Activated naive CD4-positive, alpha-beta T cell treated with anti-CD3 and anti-CD28 coated beads, Interleukin-2, amount 50 U/mL, for 24 hours (primary cell): ENCODE results near the gene APEX1.
"Not testable (repeated sequence)": the region's sequence is repeated elsewhere in the genome, so short reads cannot be mapped to it uniquely, and the experiment has no call there.

ENCODE experiments used
- H3K27ac Mint-ChIP-seq: one replicate; pipeline ENCODE4 v1.8.0; 2021; ENCODE audit warnings: mild to moderate bottlenecking, mixed read lengths
- H3K27me3 Mint-ChIP-seq: one replicate; pipeline ENCODE4 v1.8.0; 2021; ENCODE audit warnings: mixed read lengths
- H3K36me3 Mint-ChIP-seq: one replicate; pipeline ENCODE4 v1.8.0; 2021; ENCODE audit warnings: mixed read lengths
- H3K4me1 Mint-ChIP-seq: one replicate; pipeline ENCODE4 v1.8.0; 2021; ENCODE audit warnings: mixed read lengths
- H3K4me3 Mint-ChIP-seq: one replicate; pipeline ENCODE4 v1.8.0; 2021; ENCODE audit warnings: mild to moderate bottlenecking, mixed read lengths
- H3K9me3 Mint-ChIP-seq: one replicate; pipeline ENCODE4 v1.8.0; 2021; ENCODE audit warnings: mixed read lengths

APEX1 gene

GRCh38 chr14:20428010-20428365 lies 27.0 kb upstream of the APEX1 start:
- peak overlapping the region; percentile 92 for H3K27ac Mint-ChIP-seq

GRCh38 chr14:20428802-20429201 lies 26.2 kb upstream of the APEX1 start:
- H3K4me3 Mint-ChIP-seq, result peak overlapping the region; percentile 36

More at GRCh38 chr14:20428010-20428365, 27.0 kb upstream of the APEX1 start:
- H3K4me3 Mint-ChIP-seq, result peak overlapping the region; percentile 41
- no peaks in the 10 kb centered on the region for H3K36me3 Mint-ChIP-seq
- H3K4me1 Mint-ChIP-seq, result peaks cover 31% of the 10 kb centered on the region
- no peaks in the 10 kb centered on the region for H3K27me3 Mint-ChIP-seq
- H3K9me3 Mint-ChIP-seq, result no peaks in the 10 kb centered on the region

GRCh38 chr14:20429801-20430669 lies 25.0 kb upstream of the APEX1 start:
- H3K4me1 Mint-ChIP-seq, result peaks cover 31% of the 10 kb centered on the region

More at GRCh38 chr14:20428802-20429201, 26.2 kb upstream of the APEX1 start:
- Mint-ChIP-seq H3K27ac (no peak overlapping the region), H3K27me3 (no peaks in the 10 kb centered on the region), H3K36me3 (no peaks in the 10 kb centered on the region), H3K9me3 (no peaks in the 10 kb centered on the region), H3K4me1 (peaks cover 31% of the 10 kb centered on the region)

GRCh38 chr14:20434701-20435581 lies 20.1 kb upstream of the APEX1 start:
- Mint-ChIP-seq H3K27me3 (no peaks in the 10 kb centered on the region), H3K27ac (no peak overlapping the region), H3K9me3 (no peaks in the 10 kb centered on the region), H3K4me1 (peaks cover under 1% of the 10 kb centered on the region), H3K4me3 (no peak overlapping the region), H3K36me3 (no peaks in the 10 kb centered on the region)

More at GRCh38 chr14:20429801-20430669, 25.0 kb upstream of the APEX1 start:
- no peak overlapping the region for H3K4me3 Mint-ChIP-seq
- H3K27me3 Mint-ChIP-seq, result no peaks in the 10 kb centered on the region
- no peak overlapping the region for H3K27ac Mint-ChIP-seq
- no peaks in the 10 kb centered on the region for H3K36me3 Mint-ChIP-seq
- no peaks in the 10 kb centered on the region for H3K9me3 Mint-ChIP-seq

- H3K9me3 Mint-ChIP-seq, result no peaks in the 10 kb centered on the region
- peaks cover 9% of the 10 kb centered on the region for H3K4me1 Mint-ChIP-seq
- no peak within 1 kb of the TSS for H3K27ac Mint-ChIP-seq
- H3K36me3 Mint-ChIP-seq, result no peaks in the 10 kb centered on the region
- no peaks in the 10 kb centered on the region for H3K27me3 Mint-ChIP-seq
- H3K4me3 Mint-ChIP-seq, result no peak within 1 kb of the TSS
These were observed 19.3 kb upstream of the APEX1 start, which contains the start of gene KLHL33 for GRCh38 chr14:20435582-20436362. Gene KLHL33 (minus strand): TSS chr14:20436166. CDS start chr14:20435811, 355 bp downstream.

GRCh38 chr14:20436363-20436755 lies 18.7 kb upstream of the APEX1 start:
- H3K36me3 Mint-ChIP-seq, result no peaks in the 10 kb centered on the region
- H3K27ac Mint-ChIP-seq, result no peak overlapping the region
- H3K4me3 Mint-ChIP-seq, result no peak overlapping the region
- H3K27me3 Mint-ChIP-seq, result no peaks in the 10 kb centered on the region
- peaks cover 15% of the 10 kb centered on the region for H3K4me1 Mint-ChIP-seq
- no peaks in the 10 kb centered on the region for H3K9me3 Mint-ChIP-seq

- Mint-ChIP-seq H3K27me3 (no peaks in the 10 kb centered on the region), H3K36me3 (peaks cover 4% of the 10 kb centered on the region), H3K4me1 (peaks cover 22% of the 10 kb centered on the region), H3K4me3 (no peak overlapping the region), H3K27ac (no peak overlapping the region), H3K9me3 (no peaks in the 10 kb centered on the region)
These were observed 16.4 kb upstream of the APEX1 start for GRCh38 chr14:20438664-20439063.

GRCh38 chr14:20440465-20440864 lies 14.6 kb upstream of the APEX1 start:
- Mint-ChIP-seq H3K27ac (peak overlapping the region; percentile 73), H3K36me3 (peaks cover 4% of the 10 kb centered on the region), H3K27me3 (no peaks in the 10 kb centered on the region), H3K4me3 (peak overlapping the region; percentile 56), H3K4me1 (peaks cover 22% of the 10 kb centered on the region), H3K9me3 (no peaks in the 10 kb centered on the region)

GRCh38 chr14:20440882-20441281 lies 14.1 kb upstream of the APEX1 start:
- H3K27ac Mint-ChIP-seq, result peak overlapping the region; percentile 73
- peaks cover 22% of the 10 kb centered on the region for H3K4me1 Mint-ChIP-seq
- H3K4me3 Mint-ChIP-seq, result peak overlapping the region; percentile 56

GRCh38 chr14:20441461-20441860 lies 13.6 kb upstream of the APEX1 start:
- Mint-ChIP-seq H3K9me3 (no peaks in the 10 kb centered on the region), H3K27ac (no peak overlapping the region), H3K4me1 (peaks cover 22% of the 10 kb centered on the region), H3K36me3 (peaks cover 4% of the 10 kb centered on the region), H3K4me3 (no peak overlapping the region), H3K27me3 (no peaks in the 10 kb centered on the region)

More at GRCh38 chr14:20440882-20441281, 14.1 kb upstream of the APEX1 start:
- Mint-ChIP-seq H3K9me3 (no peaks in the 10 kb centered on the region), H3K27me3 (no peaks in the 10 kb centered on the region), H3K36me3 (peaks cover 4% of the 10 kb centered on the region)

GRCh38 chr14:20443650-20444049 lies 11.4 kb upstream of the APEX1 start:
- not testable (repeated sequence) for H3K27ac Mint-ChIP-seq, H3K27me3 Mint-ChIP-seq, H3K9me3 Mint-ChIP-seq, H3K4me3 Mint-ChIP-seq
- peaks cover 22% of the 10 kb centered on the region for H3K4me1 Mint-ChIP-seq
- H3K36me3 Mint-ChIP-seq, result peaks cover 12% of the 10 kb centered on the region

- Mint-ChIP-seq H3K27me3 (no peaks in the 10 kb centered on the region), H3K27ac (peak overlapping the region; percentile 0), H3K36me3 (peaks cover 23% of the 10 kb centered on the region), H3K9me3 (no peaks in the 10 kb centered on the region), H3K4me1 (peaks cover 7% of the 10 kb centered on the region), H3K4me3 (no peak overlapping the region)
These were observed 8.1 kb upstream of the APEX1 start for GRCh38 chr14:20446889-20447288.

GRCh38 chr14:20452831-20453230 lies 2.2 kb upstream of the APEX1 start:
- peak overlapping the region; percentile 41 for H3K4me3 Mint-ChIP-seq
- not testable (repeated sequence) for H3K27ac Mint-ChIP-seq, H3K9me3 Mint-ChIP-seq

GRCh38 chr14:20455355-20456300 lies 602 bp downstream of the APEX1 start:
- no peaks in the 10 kb centered on the region for H3K9me3 Mint-ChIP-seq
- no peak overlapping the region for H3K27ac Mint-ChIP-seq
- peaks cover 9% of the 10 kb centered on the region for H3K36me3 Mint-ChIP-seq
- no peaks in the 10 kb centered on the region for H3K27me3 Mint-ChIP-seq
- H3K4me1 Mint-ChIP-seq, result peaks cover 33% of the 10 kb centered on the region
- H3K4me3 Mint-ChIP-seq, result no peak overlapping the region

More at GRCh38 chr14:20452831-20453230, 2.2 kb upstream of the APEX1 start:
- not testable (repeated sequence) for H3K27me3 Mint-ChIP-seq
- H3K4me1 Mint-ChIP-seq, result peaks cover 15% of the 10 kb centered on the region
- H3K36me3 Mint-ChIP-seq, result peaks cover 17% of the 10 kb centered on the region
